Thyroid gland (tissue), 4 donors: ENCODE measurements around the gene RLF. TPM values are rescaled to one million over a fixed set of nuclear protein-coding genes. Genes with fewer than 3 reads are reported as not detected.

ENCODE experiments used
- DNase-seq, 2 donors: peaks; one replicate each; pipeline ENCODE4 v3.0.0-alpha.2; 2019
- H3K27ac ChIP-seq, 3 donors: fragments of 200-600 bp; sonication (generic); 1 replicate in 2 of 3; 2 replicates in 1 of 3; pipeline ENCODE4 v1.5.1; 2016 to 2019; ENCODE audit warnings: mild to moderate bottlenecking in 1 of 3, moderate library complexity in 1 of 3
- H3K27me3 ChIP-seq: fragments of 200-600 bp; sonication (generic); one replicate; pipeline ENCODE4 v1.5.1; 2019
- H3K36me3 ChIP-seq, 2 donors: fragments of 200-600 bp; sonication (generic); one replicate each; pipeline ENCODE4 v1.5.1; 2016 to 2019
- H3K4me1 ChIP-seq, 2 donors: fragments of 200-600 bp; sonication (generic); one replicate each; pipeline ENCODE4 v1.5.1; 2017 to 2019
- H3K4me3 ChIP-seq, 3 donors: fragments of 200-600 bp; sonication (generic); replicated peaks in 1 of 3; 1 replicate in 2 of 3; 2 replicates in 1 of 3; pipeline ENCODE4 v1.5.1; 2016; ENCODE audit warnings: mild to moderate bottlenecking in 1 of 3
- H3K9me3 ChIP-seq: fragments of 200-600 bp; sonication (generic); one replicate; pipeline ENCODE4 v1.5.1; 2017
- CTCF ChIP-seq, 6 experiments: fragments of 200-600 bp in 3 of 6; fragments of 450-650 bp in 3 of 6; sonication (generic) in 3 of 6; IDR thresholded peaks; one replicate each; pipeline ENCODE4 v1.5.1; 2016 to 2019; ENCODE audit warnings: antibody characterized with exemption in 6 of 6, mild to moderate bottlenecking in 2 of 6, inconsistent platforms in 1 of 6, moderate library complexity in 1 of 6
- POLR2A ChIP-seq, 2 donors: fragments of 450-650 bp; IDR thresholded peaks; one replicate each; pipeline ENCODE4 v1.6.1; 2017; ENCODE audit warnings: antibody characterized with exemption in 2 of 2, mild to moderate bottlenecking in 2 of 2, moderate library complexity in 1 of 2
- WGBS, 2 donors: methylation state at CpG; one replicate each; pipeline ENCODE4 v1.1.5; 2017; 5-methylcytosine and 5-hydroxymethylcytosine counted together
- intact Hi-C: fragments of 100-400 bp; cut with DNase I; formaldehyde crosslinking; loops from one replicate; pipeline ENCODE4 v1.15.1; 2023
- total RNA-seq, 4 donors: library from RNA; depleted of rRNA; stranded (reverse); fragments of >200 nt; gene quantifications; one replicate each; pipeline ENCODE4 v1.2.3, GENCODE V29; 2016

RLF gene
- total RNA-seq, 4 donors from 2014 or later: 17.3 to 31.0 (median 21.2) TPM

DNA sequence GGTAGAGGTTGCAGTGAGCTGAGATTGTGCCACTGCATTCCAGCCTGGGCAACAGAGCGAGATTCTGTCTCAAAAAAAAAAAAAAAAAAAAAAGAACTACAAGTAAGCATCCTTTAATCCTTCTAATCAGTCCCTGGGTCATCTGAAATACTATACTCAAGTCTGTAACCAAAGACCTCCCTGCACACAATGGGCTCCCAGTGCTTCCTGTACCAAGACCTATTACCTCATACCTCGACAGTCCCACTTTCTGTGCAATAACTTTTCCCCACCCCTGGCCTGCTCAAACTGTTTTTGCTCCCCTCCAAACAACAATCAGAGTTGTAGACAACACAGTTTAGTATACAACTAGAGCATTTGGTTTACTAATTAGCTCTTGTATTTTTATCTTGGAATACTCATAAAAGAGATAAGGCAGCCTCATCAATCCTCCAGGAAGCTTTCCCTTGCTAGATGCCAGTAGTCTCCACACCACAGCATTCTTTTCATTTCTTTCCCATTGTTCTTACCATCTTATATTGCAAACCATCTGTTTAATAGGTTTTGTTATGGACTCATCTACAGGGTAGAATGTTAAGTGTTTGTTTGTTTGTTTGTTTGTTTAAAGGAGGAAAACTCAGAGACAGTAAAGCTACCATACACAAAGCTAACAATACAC, 19.2 kb upstream of the RLF start:
- Histone ChIP-seq H3K9me3 (no peaks in the 10 kb centered on the region), H3K4me1 (peaks cover 0 to 4% of the 10 kb centered on the region in 2 donors), H3K4me3 (no peak overlapping the region), H3K27ac (no peak overlapping the region), H3K36me3 (no peaks in the 10 kb centered on the region), H3K27me3 (no peaks in the 10 kb centered on the region)
- 57 to 70% methylated on average over 2 of the region's 2 CpGs for WGBS, 2 donors
- intact Hi-C loops: loop anchor here (5.0 kb wide), 1 partner anchor 195 kb away; no protein-coding TSS in a partner anchor
- no peak for DNase-seq
- TF ChIP-seq POLR2A (IDR thresholded peaks at IDR 0.05) (no peak), CTCF (IDR thresholded peaks at IDR 0.05) (no peak)

- H3K27me3 ChIP-seq: no peaks in the 10 kb centered on the region
- TF ChIP-seq CTCF (IDR thresholded peaks at IDR 0.05): peak; percentile 46 to 82 (median 73)
- TF ChIP-seq POLR2A (IDR thresholded peaks at IDR 0.05): no peak
- H3K27ac ChIP-seq: no peak overlapping the region
- 15 to 19% methylated on average over 7 of the region's 7 CpGs for WGBS, 2 donors
- intact Hi-C loops: loop anchor here (5.0 kb wide), 1 partner anchor 193 kb away; no protein-coding TSS in a partner anchor
- no peaks in the 10 kb centered on the region for H3K9me3 ChIP-seq
- peaks cover 0 to 4% of the 10 kb centered on the region in 2 donors for H3K4me1 ChIP-seq
- no peak overlapping the region for H3K4me3 ChIP-seq
- H3K36me3 ChIP-seq: no peaks in the 10 kb centered on the region
- DNase-seq: peak; percentile 56 to 60
Measured at GRCh38 chr1:40143891-40144575, 17.2 kb upstream of the RLF start.

- no peaks in the 10 kb centered on the region for H3K9me3 ChIP-seq
- no peak for DNase-seq
- H3K27me3 ChIP-seq: no peaks in the 10 kb centered on the region
- no peak overlapping the region for H3K4me3 ChIP-seq
- WGBS, 2 donors: 86 to 91% methylated on average over 6 of the region's 6 CpGs
- H3K36me3 ChIP-seq: no peaks in the 10 kb centered on the region
- no peaks in the 10 kb centered on the region for H3K4me1 ChIP-seq
- intact Hi-C loops: no loop called here
- no peak for TF ChIP-seq POLR2A (IDR thresholded peaks at IDR 0.05)
- TF ChIP-seq CTCF (IDR thresholded peaks at IDR 0.05): no peak
- H3K27ac ChIP-seq: no peak overlapping the region
Measured at GRCh38 chr1:40151457-40152079, 9.6 kb upstream of the RLF start.

DNA sequence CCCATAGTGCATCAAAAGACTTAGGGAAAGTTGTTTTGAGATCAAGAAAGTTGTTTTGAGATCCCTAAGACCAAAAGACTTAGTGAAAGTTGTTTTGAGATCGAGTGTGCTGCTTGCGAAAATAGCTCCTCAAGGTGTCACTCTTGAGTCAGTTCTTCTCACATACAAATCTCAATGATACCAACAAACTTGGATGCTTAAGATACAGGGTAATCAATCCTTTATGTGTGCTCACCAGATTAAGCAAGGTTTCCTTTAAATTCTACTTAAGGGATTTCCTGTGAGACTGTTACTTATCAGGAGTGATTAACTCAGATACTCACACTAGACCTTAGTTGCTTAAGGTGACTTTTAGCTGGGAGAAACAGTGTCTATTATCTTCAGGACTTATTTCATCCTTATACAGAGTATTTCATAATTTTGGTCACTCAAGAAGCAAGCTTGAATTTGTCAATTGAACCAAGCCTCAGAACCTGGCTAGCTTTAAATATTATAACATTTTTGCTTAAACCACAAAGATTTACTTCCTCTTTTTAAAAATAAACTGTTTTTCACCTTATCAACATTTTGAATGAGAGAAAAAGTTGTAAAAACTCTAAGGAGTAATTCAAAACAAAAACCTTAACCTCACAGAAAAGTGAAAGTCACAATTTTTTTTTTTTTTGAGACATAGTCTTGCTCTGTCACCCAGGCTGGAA, 8.0 kb upstream of the RLF start:
- 0 to 2% methylated on average over 2 of the region's 2 CpGs for WGBS, 2 donors
- Histone ChIP-seq H3K27ac (no peak overlapping the region), H3K4me3 (no peak overlapping the region), H3K27me3 (no peaks in the 10 kb centered on the region), H3K9me3 (no peaks in the 10 kb centered on the region), H3K36me3 (no peaks in the 10 kb centered on the region), H3K4me1 (no peaks in the 10 kb centered on the region)
- DNase-seq: peak in 1 of 2 donors; percentile 9
- intact Hi-C loops: no loop called here
- TF ChIP-seq POLR2A (IDR thresholded peaks at IDR 0.05) (no peak), CTCF (IDR thresholded peaks at IDR 0.05) (peak in 5 of 6 experiments; percentile 16 to 69 (median 66))
